GM23248 (cell line): ENCODE data around the gene PLEKHH1.

Experiments
- EZH2 ChIP-seq: fragments of 200-600 bp; sonication (generic); IDR thresholded peaks from 2 replicates; pipeline ENCODE4 v1.6.1; 2018; ENCODE audit warnings: antibody characterized with exemption, mild to moderate bottlenecking; ENCODE audit not compliant: insufficient read depth, poor library complexity, severe bottlenecking
- EZH2phosphoT487 ChIP-seq: fragments of 200-600 bp; sonication (generic); IDR thresholded peaks from 2 replicates; pipeline ENCODE4 v1.6.1; 2018; ENCODE audit warnings: antibody characterized with exemption, moderate library complexity, mild to moderate bottlenecking, low read depth; ENCODE audit not compliant: insufficient read depth

- no peak for TF ChIP-seq EZH2
- TF ChIP-seq EZH2phosphoT487 = no peak
Observed at GRCh38 chr14:67618617-67619063, 85.5 kb downstream of the PLEKHH1 start.
